ENCODE results near the gene LAMC1.

Gene LAMC1

GRCh38 chr1:183021405-183022201 lies 1.6 kb upstream of the LAMC1 start:
- peak; percentile 54 for DNase-seq

GRCh38 chr1:183022202-183023145 lies 746 bp upstream of the LAMC1 start:
- DNase-seq = peak; percentile 94

- peak; percentile 80 for DNase-seq
Observed at GRCh38 chr1:183023601-183024316, 539 bp downstream of the LAMC1 start.

GRCh38 chr1:183024317-183025009 lies 1.2 kb downstream of the LAMC1 start:
- DNase-seq = peak; percentile 68

GRCh38 chr1:183025010-183025337 lies 1.8 kb downstream of the LAMC1 start:
- peak; percentile 39 for DNase-seq

GRCh38 chr1:183025782-183026774 lies 2.9 kb downstream of the LAMC1 start:
- DNase-seq = peak; percentile 45

GRCh38 chr1:183027031-183027430 lies 3.8 kb downstream of the LAMC1 start:
- peak; percentile 13 for DNase-seq

GRCh38 chr1:183027791-183028190 lies 4.6 kb downstream of the LAMC1 start:
- no peak for DNase-seq

- DNase-seq = peak; percentile 33
Observed at GRCh38 chr1:183029591-183030000, 6.4 kb downstream of the LAMC1 start.

- no peak for DNase-seq
Observed at GRCh38 chr1:183030053-183030452, 6.8 kb downstream of the LAMC1 start.

- DNase-seq = no peak
Observed at GRCh38 chr1:183032122-183032921, 9.1 kb downstream of the LAMC1 start.

GRCh38 chr1:183033205-183033604 lies 10.0 kb downstream of the LAMC1 start:
- no peak for DNase-seq

- DNase-seq = no peak
Observed at GRCh38 chr1:183034682-183035081, 11.5 kb downstream of the LAMC1 start.

- no peak for DNase-seq
Observed at GRCh38 chr1:183038333-183038866, 15.2 kb downstream of the LAMC1 start.

- no peak for DNase-seq
Observed at GRCh38 chr1:183038913-183039312, 15.7 kb downstream of the LAMC1 start.

GRCh38 chr1:183039330-183039729 lies 16.1 kb downstream of the LAMC1 start:
- no peak for DNase-seq

GRCh38 chr1:183039985-183040447 lies 16.8 kb downstream of the LAMC1 start:
- DNase-seq = no peak

GRCh38 chr1:183040547-183040971 lies 17.3 kb downstream of the LAMC1 start:
- DNase-seq = no peak

- DNase-seq = no peak
Observed at GRCh38 chr1:183043254-183043653, 20.0 kb downstream of the LAMC1 start.

Data from NCI-H82 (cell line).